Fibroblast of lung (primary cell): ENCODE measurements around the gene DLGAP1. TPM values are rescaled to one million over a fixed set of nuclear protein-coding genes. Genes with fewer than 3 reads are reported as not detected.

Experiments used
- DNase-seq, 2 donors: peaks; one replicate each; pipeline versions ENCODE4 v3.0.0 to v3.0.0-alpha.2; 2010; ENCODE audit warnings: low read depth in 2 of 2
- H2AFZ ChIP-seq: 2 replicates; pipeline ENCODE4 v1.5.1; 2012; ENCODE audit warnings: low read length, control low read depth, inconsistent platforms
- H3K27ac ChIP-seq: 2 replicates; pipeline ENCODE4 v1.5.1; 2011; ENCODE audit warnings: low read length, control low read depth; ENCODE audit not compliant: insufficient read depth
- H3K27me3 ChIP-seq: 2 replicates; pipeline ENCODE4 v1.5.1; 2011; ENCODE audit warnings: mild to moderate bottlenecking, low read length; ENCODE audit not compliant: control insufficient read depth, insufficient read depth
- H3K36me3 ChIP-seq: 2 replicates; pipeline ENCODE4 v1.5.1; 2011; ENCODE audit warnings: low read length; ENCODE audit not compliant: control insufficient read depth, insufficient read depth
- H3K4me1 ChIP-seq: 2 replicates; pipeline ENCODE4 v1.5.1; 2011; ENCODE audit warnings: low read length; ENCODE audit not compliant: control insufficient read depth, insufficient read depth; ENCODE audit errors: extremely low read depth
- H3K4me2 ChIP-seq: 2 replicates; pipeline ENCODE4 v1.5.1; 2011; ENCODE audit warnings: low read length, control low read depth; ENCODE audit not compliant: insufficient read depth; ENCODE audit errors: extremely low read depth
- H3K4me3 ChIP-seq, 4 experiments: fragments of 200-600 bp in 1 of 4; sonication (generic) in 1 of 4; replicated peaks in 1 of 4; 2 replicates each; pipeline ENCODE4 v1.5.1; 2011 to 2016; ENCODE audit warnings: low read length in 4 of 4, low read depth in 3 of 4, mild to moderate bottlenecking in 3 of 4, control low read depth in 2 of 4, inconsistent platforms in 1 of 4, mixed read lengths in 1 of 4; ENCODE audit not compliant: insufficient read depth in 1 of 4; ENCODE audit errors: control extremely low read depth in 1 of 4
- H3K79me2 ChIP-seq: 2 replicates; pipeline ENCODE4 v1.5.1; 2012; ENCODE audit warnings: mild to moderate bottlenecking, low read length, inconsistent platforms; ENCODE audit not compliant: control insufficient read depth, insufficient read depth
- H3K9ac ChIP-seq: 2 replicates; pipeline ENCODE4 v1.5.1; 2011; ENCODE audit warnings: mild to moderate bottlenecking, low read length, control low read depth; ENCODE audit not compliant: insufficient read depth
- H3K9me3 ChIP-seq: 2 replicates; pipeline ENCODE4 v1.5.1; 2012; ENCODE audit warnings: low read depth, low read length; ENCODE audit not compliant: control insufficient read depth, insufficient read depth
- H4K20me1 ChIP-seq: 2 replicates; pipeline ENCODE4 v1.5.1; 2011; ENCODE audit warnings: low read length; ENCODE audit not compliant: control insufficient read depth, insufficient read depth; ENCODE audit errors: extremely low read depth
- CTCF ChIP-seq, 2 donors: IDR thresholded peaks in 1 of 2; conservative IDR thresholded peaks in 1 of 2; 1 replicate in 1 of 2; 2 replicates in 1 of 2; pipeline ENCODE4 v1.5.1; 2011 to 2012; ENCODE audit warnings: low read length in 2 of 2, control low read depth in 1 of 2, inconsistent platforms in 1 of 2, low read depth in 1 of 2, mild to moderate bottlenecking in 1 of 2
- EZH2 ChIP-seq: IDR thresholded peaks from 2 replicates; pipeline ENCODE4 v1.5.1; 2012; ENCODE audit warnings: low read length, control low read depth, mild to moderate bottlenecking; ENCODE audit errors: missing control alignments
- polyA plus RNA-seq, 2 donors: library from polyadenylated mRNA; depleted of rRNA in 1 of 2; stranded (reverse) in 1 of 2; unstranded in 1 of 2; fragments of >200 nt; gene quantifications; 2 replicates each; pipeline ENCODE4 v1.2.1, GENCODE V29; 2011 to 2012; ENCODE audit warnings: missing spikeins in 1 of 2
- total RNA-seq: library from RNA; depleted of rRNA; stranded (reverse); fragments of >200 nt; gene quantifications from 2 replicates; pipeline ENCODE4 v1.2.1, GENCODE V29; 2014

The DLGAP1 gene
- total and polyA plus RNA-seq, 2 donors (not counting 1 experiment from before 2014, with no cell fraction given) = 0.16 to 0.17 TPM

GRCh38 chr18:3790703-3791102 lies 664.4 kb downstream of the DLGAP1 start:
- no peaks in the 10 kb centered on the region for H3K79me2 ChIP-seq
- H3K4me3 ChIP-seq = no peak overlapping the region
- no peaks in the 10 kb centered on the region for H3K27me3 ChIP-seq
- H2AFZ ChIP-seq = no peak overlapping the region
- no peaks in the 10 kb centered on the region for H4K20me1 ChIP-seq
- no peaks in the 10 kb centered on the region for H3K36me3 ChIP-seq
- no peak overlapping the region for H3K4me2 ChIP-seq
- H3K27ac ChIP-seq = no peak overlapping the region
- no peak for TF ChIP-seq CTCF (conservative IDR thresholded peaks at IDR 0.05 in 1 of 2, IDR thresholded peaks at IDR 0.05 in 1 of 2; ENCODE audit: low read depth in 1 of 2, low read length in 2 of 2)
- no peak for TF ChIP-seq EZH2
- DNase-seq = peak; percentile 51 to 94
- peaks cover 6% of the 10 kb centered on the region for H3K4me1 ChIP-seq
- H3K9ac ChIP-seq = no peak overlapping the region
- H3K9me3 ChIP-seq = no peaks in the 10 kb centered on the region

DNA sequence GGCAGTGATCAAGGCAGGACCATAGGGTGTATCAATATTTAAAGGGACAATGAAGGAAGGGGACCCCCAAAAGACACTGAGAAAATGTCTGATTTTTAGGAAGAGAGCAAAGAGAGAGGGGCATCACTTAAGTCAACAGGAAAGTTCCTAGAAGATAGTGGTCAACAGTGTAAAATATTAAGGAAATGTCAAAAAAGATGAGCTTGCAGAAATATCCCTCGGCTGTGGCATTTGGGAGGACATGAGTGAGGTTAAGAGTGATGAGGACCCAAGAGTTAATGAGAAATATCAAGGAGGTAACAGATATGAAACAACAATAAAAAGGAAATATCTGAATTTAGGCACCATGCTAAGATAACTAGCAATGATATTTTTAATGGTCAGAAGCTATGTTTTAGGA lies 665.6 kb downstream of the DLGAP1 start:
- Histone ChIP-seq H3K4me1 (peaks cover 2% of the 10 kb centered on the region), H3K27ac (no peak overlapping the region), H3K79me2 (no peaks in the 10 kb centered on the region), H3K4me3 (no peak overlapping the region), H3K9me3 (no peaks in the 10 kb centered on the region), H2AFZ (no peak overlapping the region), H3K9ac (no peak overlapping the region), H3K4me2 (no peak overlapping the region), H3K27me3 (no peaks in the 10 kb centered on the region), H3K36me3 (no peaks in the 10 kb centered on the region), H4K20me1 (no peaks in the 10 kb centered on the region)
- TF ChIP-seq EZH2 (no peak), CTCF (conservative IDR thresholded peaks at IDR 0.05 in 1 of 2, IDR thresholded peaks at IDR 0.05 in 1 of 2; ENCODE audit: low read depth in 1 of 2, low read length in 2 of 2) (no peak)
- DNase-seq = no peak

DNA sequence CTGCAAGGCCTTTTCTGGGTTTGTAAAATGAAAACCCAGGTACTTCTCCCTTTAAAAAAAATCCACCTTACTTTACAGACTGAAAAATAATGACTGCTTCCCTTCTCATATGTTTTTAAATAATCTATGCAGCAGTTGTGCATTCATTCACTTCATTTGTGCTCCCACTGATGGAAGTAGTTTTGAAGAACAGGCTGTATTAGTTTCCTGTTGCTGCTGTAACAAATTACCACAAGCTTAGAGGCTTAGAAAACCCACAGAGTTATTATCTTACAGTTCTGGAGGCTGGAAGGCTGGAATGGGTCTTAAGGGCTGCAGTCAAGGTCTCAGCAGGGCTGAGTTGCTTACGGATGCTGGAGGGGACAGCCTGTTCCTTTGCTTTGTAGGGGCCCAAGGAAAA lies 670.2 kb downstream of the DLGAP1 start:
- H3K4me2 ChIP-seq = no peak overlapping the region
- H3K4me3 ChIP-seq = no peak overlapping the region
- H3K4me1 ChIP-seq = no peaks in the 10 kb centered on the region
- no peaks in the 10 kb centered on the region for H3K27me3 ChIP-seq
- no peak overlapping the region for H3K27ac ChIP-seq
- TF ChIP-seq CTCF (conservative IDR thresholded peaks at IDR 0.05 in 1 of 2, IDR thresholded peaks at IDR 0.05 in 1 of 2; ENCODE audit: low read depth in 1 of 2, low read length in 2 of 2) (no peak), EZH2 (no peak)
- no peaks in the 10 kb centered on the region for H3K9me3 ChIP-seq
- no peak for DNase-seq
- H3K36me3 ChIP-seq = no peaks in the 10 kb centered on the region
- no peak overlapping the region for H3K9ac ChIP-seq
- no peak overlapping the region for H2AFZ ChIP-seq
- H3K79me2 ChIP-seq = no peaks in the 10 kb centered on the region
- H4K20me1 ChIP-seq = no peaks in the 10 kb centered on the region
